K562 (cell line): Measurements from ENCODE around the gene SFR1. TPM values are rescaled to one million over a fixed set of nuclear protein-coding genes. Genes with fewer than 3 reads are reported as not detected.

Source experiments
- BDP1 ChIP-seq: IDR thresholded peaks from 3 replicates; pipeline ENCODE4 v1.6.1; 2011; ENCODE audit not compliant: insufficient read length, insufficient read depth
- CBFA2T2 ChIP-seq: fragments of 450-650 bp; conservative IDR thresholded peaks from 2 replicates; pipeline ENCODE4 v1.6.1; 2017; ENCODE audit warnings: mild to moderate bottlenecking
- HDAC1 ChIP-seq, 2 experiments: fragments of 450-650 bp; IDR thresholded peaks; 2 replicates each; pipeline ENCODE4 v1.6.1; 2016 to 2017; ENCODE audit warnings: inconsistent platforms in 1 of 2, mild to moderate bottlenecking in 1 of 2, moderate library complexity in 1 of 2
- HDAC6 ChIP-seq: IDR thresholded peaks from 2 replicates; pipeline ENCODE4 v1.6.1; 2012; ENCODE audit warnings: low read depth, mild to moderate bottlenecking, control low read depth, inconsistent platforms, low read length, moderate library complexity
- HOXB6 ChIP-seq: fragments of 250-450 bp; sonication (Bioruptor Pico); IDR thresholded peaks from 2 replicates; pipeline ENCODE4 v1.5.1; 2022; ENCODE audit warnings: mild to moderate bottlenecking, borderline replicate concordance
- MECOM ChIP-seq: fragments of 250-450 bp; sonication (Bioruptor Pico); IDR thresholded peaks from 2 replicates; pipeline ENCODE4 v1.8.0; 2022; ENCODE audit warnings: inconsistent platforms
- MTA3 ChIP-seq: fragments of 450-650 bp; formaldehyde crosslinking; IDR thresholded peaks from 2 replicates; pipeline ENCODE4 v1.6.1; 2017; ENCODE audit warnings: mild to moderate bottlenecking, borderline replicate concordance
- PYGO2 ChIP-seq: fragments of 450-650 bp; IDR thresholded peaks from 2 replicates; pipeline ENCODE4 v1.6.1; 2016; ENCODE audit warnings: mild to moderate bottlenecking, missing genetic modification characterization, moderate library complexity, missing compliant biosample characterization
- RAD51 ChIP-seq: fragments of 450-650 bp; IDR thresholded peaks from 2 replicates; pipeline ENCODE4 v1.7.1; 2016; ENCODE audit warnings: low read depth, mild to moderate bottlenecking, borderline replicate concordance
- SNRNP70 ChIP-seq: fragments of 200-400 bp; formaldehyde crosslinking; optimal IDR thresholded peaks from 2 replicates; pipeline ENCODE3; 2017; ENCODE audit warnings: low read depth, low read length
- SP1 ChIP-seq: sonication (generic); formaldehyde crosslinking; IDR thresholded peaks from 2 replicates; pipeline ENCODE4 v1.8.1; 2022; ENCODE audit warnings: mild to moderate bottlenecking, missing genetic modification reagents
- TCF7L2 ChIP-seq: fragments of 150-350 bp; IDR thresholded peaks from 2 replicates; pipeline ENCODE4 v1.6.1; 2016; ENCODE audit warnings: low read depth, mild to moderate bottlenecking, low read length, moderate library complexity
- TSHZ1 ChIP-seq: fragments of 250-450 bp; sonication (Bioruptor Pico); IDR thresholded peaks from 2 replicates; pipeline ENCODE4 v1.4.0; 2020; ENCODE audit warnings: mild to moderate bottlenecking, moderate library complexity
- WHSC1 ChIP-seq: IDR thresholded peaks from one replicate; pipeline ENCODE4 v1.6.1; 2012; ENCODE audit warnings: low read length, control low read depth, inconsistent platforms
- ZNF318 ChIP-seq, 2 experiments: fragments of 450-650 bp; IDR thresholded peaks; 2 replicates each; pipeline ENCODE4 v1.6.1; 2016; ENCODE audit warnings: mild to moderate bottlenecking in 2 of 2, borderline replicate concordance in 1 of 2, low read depth in 1 of 2, moderate library complexity in 1 of 2
- polyA plus RNA-seq, 8 experiments: library from polyadenylated mRNA; depleted of rRNA in 4 of 8; stranded (reverse) in 5 of 8; unstranded in 3 of 8; fragments of >200 nt; fragmentation: Nextera tagmentation in 2 of 8; fragmentation: Illumina TruSeq in 1 of 8; extraction: Ambion mirVana in 2 of 8; extraction: Trizol in 1 of 8; gene quantifications; 2 replicates each; pipeline versions ENCODE4 v1.2.1 to v1.2.3, GENCODE V29; 2011 to 2014; ENCODE audit warnings: inconsistent platforms in 1 of 8, missing spikeins in 1 of 8
- total RNA-seq, 7 experiments: library from RNA; depleted of rRNA in 6 of 7; stranded (reverse); fragments of >200 nt in 6 of 7; fragmentation: Illumina TruSeq in 2 of 7; extraction: Trizol in 2 of 7; gene quantifications; 2 replicates each; pipeline versions ENCODE4 v1.2.1 to v1.2.3, GENCODE V29; 2011 to 2021; ENCODE audit warnings: low replicate concordance in 1 of 7

The SFR1 gene
- total and polyA plus RNA-seq, 9 of the 15 experiments (the other 6 are each of a cell fraction or from before 2014, with no cell fraction given): 4.3 to 18.7 (median 9.1) TPM

- TF ChIP-seq ZNF318 (IDR thresholded peaks at IDR 0.05; ENCODE audit: borderline replicate concordance in 1 of 2, low read depth in 1 of 2) (no peak), SP1 (no peak), CBFA2T2 (0 out of 2 replicates have a peak, but pooled peaks have one; percentile 15), HOXB6 (no peak), WHSC1 (no peak), SNRNP70 (no peak), RAD51 (no peak), MECOM (CRISPR knock-in tag) (no peak), PYGO2 (tag) (no peak), MTA3 (no peak), HDAC6 (no peak), TCF7L2 (no peak), BDP1 (no peak), HDAC1 (IDR thresholded peaks at IDR 0.05) (peak in 1 of 2 experiments; percentile 43; a peak in 1 of 4 replicates), TSHZ1 (CRISPR knock-in tag) (no peak)
These were observed 11.9 kb upstream of the SFR1 start (continued) for GRCh38 chr10:104109908-104110662.
